ENCODE data around the gene ADAMTSL3. TPM values are rescaled to one million over a fixed set of nuclear protein-coding genes. Genes with fewer than 3 reads are reported as not detected.

ADAMTSL3 gene
- total RNA-seq, 2 donors from 2014 or later, result 12.2 to 21.2 TPM

DNA sequence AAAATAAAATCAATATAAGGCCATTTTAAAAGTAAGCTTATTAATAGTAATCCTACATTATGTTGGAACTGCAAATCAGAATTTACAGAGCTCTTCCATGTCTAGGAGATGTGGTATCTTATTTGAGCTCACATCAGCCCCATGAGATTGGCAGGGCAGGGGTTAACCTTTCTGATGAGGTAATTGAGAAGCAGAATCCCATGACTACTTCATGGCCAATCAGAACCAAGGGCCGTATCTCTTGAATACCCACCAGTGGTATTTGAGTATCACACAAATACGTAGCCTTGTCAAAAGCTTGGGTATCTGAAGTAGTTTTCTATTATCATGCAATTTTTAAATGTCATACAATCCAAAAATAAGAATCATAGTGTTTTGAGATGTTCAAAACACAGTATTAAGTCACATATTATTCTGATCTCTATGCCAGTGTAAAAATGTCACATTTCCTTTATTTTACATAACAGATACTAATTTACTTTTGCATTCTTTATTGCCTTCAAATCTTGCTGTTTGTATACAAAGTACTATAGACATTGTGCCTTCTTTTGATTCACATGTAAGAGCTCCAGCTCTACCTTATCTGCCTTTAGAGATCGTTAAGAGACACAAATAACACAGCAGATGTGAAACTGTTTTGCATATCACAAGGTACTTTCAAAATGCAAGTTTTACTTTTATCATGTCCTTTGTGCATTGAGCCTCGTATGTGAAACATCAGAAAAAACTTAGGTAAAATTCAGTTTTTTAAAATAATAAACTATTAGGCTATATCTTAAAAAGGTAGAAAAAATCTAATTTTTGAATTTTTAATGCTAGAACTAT is 329.9 kb downstream of the ADAMTSL3 start:
- no peak overlapping the region for H3K27ac ChIP-seq
- no peaks in the 10 kb centered on the region for H3K27me3 ChIP-seq
- TF ChIP-seq, protein P1, sequence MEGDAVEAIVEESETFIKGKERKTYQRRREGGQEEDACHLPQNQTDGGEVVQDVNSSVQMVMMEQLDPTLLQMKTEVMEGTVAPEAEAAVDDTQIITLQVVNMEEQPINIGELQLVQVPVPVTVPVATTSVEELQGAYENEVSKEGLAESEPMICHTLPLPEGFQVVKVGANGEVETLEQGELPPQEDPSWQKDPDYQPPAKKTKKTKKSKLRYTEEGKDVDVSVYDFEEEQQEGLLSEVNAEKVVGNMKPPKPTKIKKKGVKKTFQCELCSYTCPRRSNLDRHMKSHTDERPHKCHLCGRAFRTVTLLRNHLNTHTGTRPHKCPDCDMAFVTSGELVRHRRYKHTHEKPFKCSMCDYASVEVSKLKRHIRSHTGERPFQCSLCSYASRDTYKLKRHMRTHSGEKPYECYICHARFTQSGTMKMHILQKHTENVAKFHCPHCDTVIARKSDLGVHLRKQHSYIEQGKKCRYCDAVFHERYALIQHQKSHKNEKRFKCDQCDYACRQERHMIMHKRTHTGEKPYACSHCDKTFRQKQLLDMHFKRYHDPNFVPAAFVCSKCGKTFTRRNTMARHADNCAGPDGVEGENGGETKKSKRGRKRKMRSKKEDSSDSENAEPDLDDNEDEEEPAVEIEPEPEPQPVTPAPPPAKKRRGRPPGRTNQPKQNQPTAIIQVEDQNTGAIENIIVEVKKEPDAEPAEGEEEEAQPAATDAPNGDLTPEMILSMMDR (IDR thresholded peaks at IDR 0.05), result no peak

DNA sequence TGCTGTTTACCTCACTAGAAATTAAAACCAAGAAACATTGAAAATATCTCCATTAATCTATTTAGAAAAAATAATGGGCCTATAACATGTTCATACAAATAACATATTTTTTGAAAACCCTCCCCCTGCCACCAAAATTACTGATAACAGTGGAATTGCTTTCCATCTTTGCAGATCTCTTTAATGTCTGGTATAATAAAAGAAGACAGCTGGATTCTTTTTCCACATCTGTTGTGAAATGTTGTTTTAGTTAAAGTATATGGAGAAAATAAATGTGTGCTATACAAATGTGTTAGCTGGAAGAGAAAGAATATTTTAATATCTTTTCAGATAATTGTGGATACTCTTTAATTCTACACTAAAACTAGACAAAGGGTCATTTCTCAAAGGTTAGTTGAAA is 330.7 kb downstream of the ADAMTSL3 start:
- DNase-seq (ENCODE audit: low spot score), result no peak
- Histone ChIP-seq H3K4me3 (no peak overlapping the region), H3K4me1 (no peaks in the 10 kb centered on the region), H3K9me3 (no peaks in the 10 kb centered on the region), H3K36me3 (peaks cover 8% of the 10 kb centered on the region), H3K27ac (no peak overlapping the region), H3K27me3 (no peaks in the 10 kb centered on the region)
- TF ChIP-seq, protein P1 (IDR thresholded peaks at IDR 0.05), result no peak

More for the DNA sequence above, 329.9 kb downstream of the ADAMTSL3 start:
- DNase-seq (ENCODE audit: low spot score), result no peak
- H3K4me1 ChIP-seq, result no peaks in the 10 kb centered on the region
- no peak overlapping the region for H3K4me3 ChIP-seq
- peaks cover 8% of the 10 kb centered on the region for H3K36me3 ChIP-seq
- H3K9me3 ChIP-seq, result no peaks in the 10 kb centered on the region

DNA sequence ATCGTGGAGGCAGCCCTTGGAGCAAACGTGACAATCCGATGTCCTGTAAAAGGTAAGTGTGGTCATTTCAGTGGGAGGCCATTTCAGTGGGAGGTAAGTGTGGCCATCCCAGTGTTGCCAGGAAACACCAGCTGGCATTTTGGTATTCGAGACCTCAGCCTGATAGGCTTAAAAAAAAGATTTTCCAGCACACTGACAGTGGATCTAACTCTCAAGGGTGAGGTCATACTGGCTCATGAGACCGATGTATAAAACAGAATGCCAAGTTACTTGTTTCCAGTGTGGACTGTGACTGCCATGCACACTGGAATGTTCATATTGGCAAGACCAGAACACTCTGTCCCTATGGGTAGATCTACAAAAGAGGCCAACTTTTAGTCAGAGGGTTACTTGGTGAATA is 337.2 kb downstream of the ADAMTSL3 start:
- Histone ChIP-seq H3K9me3 (no peaks in the 10 kb centered on the region), H3K27me3 (no peaks in the 10 kb centered on the region), H3K4me1 (no peaks in the 10 kb centered on the region), H3K4me3 (no peak overlapping the region), H3K36me3 (no peaks in the 10 kb centered on the region), H3K27ac (no peak overlapping the region)
- TF ChIP-seq, protein P1 (IDR thresholded peaks at IDR 0.05), result no peak
- DNase-seq (ENCODE audit: low spot score), result no peak

DNA sequence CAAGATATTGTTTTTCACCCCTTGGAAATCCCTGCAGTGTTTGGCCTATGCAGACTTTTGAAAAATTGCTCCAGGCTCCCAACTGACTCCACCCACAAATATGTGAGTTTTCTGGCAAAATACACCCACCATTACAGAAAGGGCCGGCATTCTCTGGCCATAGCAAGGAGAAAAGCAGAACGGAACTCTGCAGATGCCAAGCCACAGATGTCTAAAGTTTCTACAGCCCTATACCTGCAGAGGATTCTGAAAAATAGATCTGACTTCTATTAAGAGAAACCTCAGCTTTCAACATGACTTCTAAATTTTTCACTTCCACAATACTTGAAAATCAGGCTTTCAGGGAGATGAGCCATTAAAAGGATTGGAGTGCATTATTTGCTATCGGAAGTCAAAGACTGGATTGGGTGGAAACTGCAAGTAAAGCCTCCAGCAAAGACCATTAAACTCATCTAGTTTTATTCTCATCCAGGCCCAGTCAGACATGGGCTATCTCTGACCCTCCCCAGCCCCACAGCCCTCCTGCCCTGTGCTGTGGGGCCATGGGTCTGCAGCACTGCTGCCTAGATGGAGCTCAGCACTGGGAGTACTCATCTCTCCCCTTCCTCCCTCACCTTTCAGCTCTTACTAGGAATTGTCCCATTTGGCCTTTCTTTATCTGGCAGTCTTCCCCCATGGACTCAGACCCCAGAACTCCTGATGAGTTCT is 338.6 kb downstream of the ADAMTSL3 start:
- H3K27ac ChIP-seq, result no peak overlapping the region
- no peak for DNase-seq (ENCODE audit: low spot score)
- H3K36me3 ChIP-seq, result no peaks in the 10 kb centered on the region
- H3K4me1 ChIP-seq, result no peaks in the 10 kb centered on the region
- no peaks in the 10 kb centered on the region for H3K27me3 ChIP-seq
- TF ChIP-seq, protein P1 (IDR thresholded peaks at IDR 0.05), result no peak
- H3K9me3 ChIP-seq, result no peaks in the 10 kb centered on the region
- no peak overlapping the region for H3K4me3 ChIP-seq

DNA sequence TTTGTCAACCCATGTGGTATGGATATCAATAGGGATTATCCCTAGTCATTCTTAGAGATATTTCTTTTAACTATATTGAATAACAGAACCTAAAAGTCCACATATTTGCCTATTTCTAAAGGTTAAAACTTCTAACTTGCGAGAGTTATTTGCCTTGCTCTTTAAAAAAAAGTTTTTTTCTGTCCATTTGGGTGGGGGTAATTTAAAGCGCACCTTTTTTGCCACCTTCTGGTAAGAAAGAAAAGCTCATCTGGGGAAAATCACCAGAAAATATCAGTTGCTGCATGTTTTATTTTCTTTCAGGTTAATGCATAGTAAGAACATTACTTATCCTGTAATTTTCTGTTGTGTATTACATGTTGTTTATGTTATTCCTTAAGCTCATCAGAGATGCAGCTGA is 339.7 kb downstream of the ADAMTSL3 start:
- no peak for DNase-seq (ENCODE audit: low spot score)
- Histone ChIP-seq H3K4me1 (no peaks in the 10 kb centered on the region), H3K27me3 (no peaks in the 10 kb centered on the region), H3K4me3 (no peak overlapping the region), H3K9me3 (no peaks in the 10 kb centered on the region), H3K36me3 (no peaks in the 10 kb centered on the region), H3K27ac (no peak overlapping the region)
- TF ChIP-seq, protein P1 (IDR thresholded peaks at IDR 0.05), result no peak

Data from right atrium auricular region (tissue), 2 donors.